NCI-H460 (cell line): ENCODE data around the gene ANKRD33. TPM values are rescaled to one million over a fixed set of nuclear protein-coding genes. Genes with fewer than 3 reads are reported as not detected.

ENCODE experiments used
- DNase-seq: peaks from one replicate; pipeline ENCODE4 v3.0.0-alpha.2; 2016; ENCODE audit warnings: low read depth; ENCODE audit errors: extremely low read depth
- total RNA-seq: library from RNA; depleted of rRNA; stranded (reverse); fragments of >200 nt; shearing (Covaris generic); gene quantifications from 2 replicates; pipeline ENCODE4 v1.2.3, GENCODE V29; 2014

Gene ANKRD33
- total RNA-seq, 1 experiment from 2014 or later, result not detected

- DNase-seq, result no peak
Measured at GRCh38 chr12:51855586-51856428, 32.1 kb upstream of the ANKRD33 start.

GRCh38 chr12:51860986-51861385 lies 26.9 kb upstream of the ANKRD33 start:
- DNase-seq, result no peak

GRCh38 chr12:51862947-51863346 lies 25.0 kb upstream of the ANKRD33 start:
- no peak for DNase-seq

- no peak for DNase-seq
Measured at GRCh38 chr12:51863363-51863932, 24.5 kb upstream of the ANKRD33 start.

GRCh38 chr12:51863933-51864832 lies 23.7 kb upstream of the ANKRD33 start:
- DNase-seq, result no peak

- no peak for DNase-seq
Measured at GRCh38 chr12:51864833-51865670, 22.9 kb upstream of the ANKRD33 start.

- no peak for DNase-seq
Measured at GRCh38 chr12:51865757-51866270, 22.1 kb upstream of the ANKRD33 start.

- DNase-seq, result no peak
Measured at GRCh38 chr12:51866324-51866723, 21.6 kb upstream of the ANKRD33 start.

GRCh38 chr12:51866762-51867161 lies 21.1 kb upstream of the ANKRD33 start:
- no peak for DNase-seq

GRCh38 chr12:51867371-51867770 lies 20.5 kb upstream of the ANKRD33 start:
- DNase-seq, result no peak

- no peak for DNase-seq
Measured at GRCh38 chr12:51867796-51868428, 20.0 kb upstream of the ANKRD33 start.

GRCh38 chr12:51868821-51869495 lies 18.9 kb upstream of the ANKRD33 start:
- no peak for DNase-seq

GRCh38 chr12:51869496-51869865 lies 18.4 kb upstream of the ANKRD33 start:
- no peak for DNase-seq

GRCh38 chr12:51869931-51870330 lies 18.0 kb upstream of the ANKRD33 start:
- DNase-seq, result no peak

GRCh38 chr12:51870504-51870903 lies 17.4 kb upstream of the ANKRD33 start:
- DNase-seq, result no peak

GRCh38 chr12:51871126-51871525 lies 16.8 kb upstream of the ANKRD33 start:
- DNase-seq, result no peak

- DNase-seq, result no peak
Measured at GRCh38 chr12:51871918-51872688, 15.8 kb upstream of the ANKRD33 start.

GRCh38 chr12:51872689-51872981 lies 15.3 kb upstream of the ANKRD33 start:
- DNase-seq, result no peak
